GM19043 (cell line): ENCODE measurements around the gene CHST10.
"Not testable (repeated sequence)": the region's sequence is repeated elsewhere in the genome, so short reads cannot be mapped to it uniquely, and the experiment has no call there.

ENCODE experiments used
- ATAC-seq: cut with Tn5 transposase; IDR thresholded peaks from one replicate; pipeline ENCODE4 v1.9.1; 2021; ENCODE audit warnings: low read depth; ENCODE audit not compliant: unreplicated experiment

CHST10 gene, protein sequence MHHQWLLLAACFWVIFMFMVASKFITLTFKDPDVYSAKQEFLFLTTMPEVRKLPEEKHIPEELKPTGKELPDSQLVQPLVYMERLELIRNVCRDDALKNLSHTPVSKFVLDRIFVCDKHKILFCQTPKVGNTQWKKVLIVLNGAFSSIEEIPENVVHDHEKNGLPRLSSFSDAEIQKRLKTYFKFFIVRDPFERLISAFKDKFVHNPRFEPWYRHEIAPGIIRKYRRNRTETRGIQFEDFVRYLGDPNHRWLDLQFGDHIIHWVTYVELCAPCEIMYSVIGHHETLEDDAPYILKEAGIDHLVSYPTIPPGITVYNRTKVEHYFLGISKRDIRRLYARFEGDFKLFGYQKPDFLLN

DNA sequence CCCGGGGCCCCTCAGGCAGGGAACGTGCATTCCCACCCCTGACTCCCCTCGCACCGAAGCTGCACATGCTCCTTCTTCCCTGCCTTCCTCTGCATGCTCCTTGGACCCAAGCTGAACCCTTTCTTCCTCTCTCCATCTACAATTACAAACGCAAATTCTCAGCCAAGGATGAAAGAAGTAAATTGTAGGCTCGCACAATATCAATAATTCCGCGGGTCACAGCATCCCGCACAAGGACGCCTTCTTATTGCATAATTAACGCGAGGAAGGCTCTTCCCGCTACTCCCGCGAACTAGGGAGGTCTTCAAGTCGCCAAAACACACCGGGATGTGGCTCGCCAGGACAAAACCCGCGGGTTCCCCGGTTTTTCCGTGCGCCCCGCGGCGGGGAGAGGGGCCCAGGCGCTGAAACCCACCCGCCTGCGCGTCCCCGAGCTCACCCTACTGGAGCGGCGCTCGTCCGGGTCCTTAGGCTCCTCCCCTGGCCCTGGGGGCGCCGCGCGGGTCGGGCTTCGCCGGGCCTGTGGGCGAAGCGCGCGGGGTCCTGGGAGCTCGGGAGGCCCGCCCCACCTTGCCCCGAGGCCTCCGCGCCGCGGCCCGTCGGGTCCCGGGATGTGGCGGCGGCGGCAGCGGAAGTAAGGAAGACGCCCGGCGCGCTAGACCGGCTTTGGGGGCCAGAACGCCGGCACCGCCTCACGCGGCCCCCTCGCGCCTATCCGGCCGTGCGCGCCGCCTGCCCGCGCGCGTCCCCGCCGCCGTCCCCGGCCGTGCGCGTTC lies at the start of gene CHST10:
TSS of gene CHST10 (minus strand) at position 734 of the 776 bp plus-strand sequence. CDS start 10,993 bp downstream, outside the sequence.
- peak; percentile 79 for ATAC-seq

DNA sequence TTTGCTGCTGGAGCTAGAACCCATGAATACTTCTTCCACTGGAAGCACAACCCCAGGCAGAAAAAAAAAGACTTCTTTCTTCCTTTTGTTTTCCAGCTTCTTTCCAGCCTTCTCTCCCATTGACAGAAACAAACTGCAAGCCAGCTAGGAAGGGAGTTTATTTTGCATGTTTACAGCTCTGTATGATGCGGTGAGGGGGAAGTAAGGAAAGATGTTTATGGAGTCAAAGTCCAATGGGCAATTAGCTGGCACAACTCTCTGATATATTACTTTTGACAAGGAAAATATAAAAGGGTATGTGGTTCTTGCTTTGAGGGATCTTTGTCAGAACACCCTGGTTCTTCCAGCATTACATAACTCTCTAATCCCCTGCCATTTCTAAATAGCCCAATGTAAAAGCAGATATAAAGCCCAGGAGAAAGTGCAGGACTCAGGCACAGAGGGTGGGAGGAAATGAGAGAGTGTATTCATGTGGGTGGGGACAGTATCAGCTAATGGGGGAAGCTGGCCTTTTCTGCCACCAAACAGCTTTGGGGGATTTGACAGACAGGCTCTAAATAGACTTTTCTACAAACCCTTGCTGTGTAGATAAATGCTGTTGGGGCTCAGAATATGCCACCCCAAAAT lies 43.5 kb upstream of the CHST10 start:
- ATAC-seq = no peak

DNA sequence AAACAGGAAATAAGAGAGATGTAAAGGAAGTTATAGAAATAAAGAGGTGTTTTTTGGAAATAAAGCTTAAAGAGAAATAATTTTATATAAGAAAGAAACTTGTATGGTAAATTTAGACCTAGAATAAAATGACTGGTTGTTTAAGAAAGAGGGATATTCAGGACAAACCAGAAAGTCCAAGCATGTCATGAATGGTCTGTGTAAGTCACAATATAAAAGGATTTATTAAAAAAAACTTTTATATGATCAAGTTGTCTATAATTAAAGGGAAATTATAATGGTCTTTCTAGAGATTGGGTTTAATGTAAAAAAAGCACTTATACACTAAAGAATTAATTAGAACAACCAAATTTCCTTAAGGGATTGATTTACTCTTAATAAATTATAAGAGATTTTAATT lies 38.9 kb upstream of the CHST10 start:
- not testable (repeated sequence) for ATAC-seq

DNA sequence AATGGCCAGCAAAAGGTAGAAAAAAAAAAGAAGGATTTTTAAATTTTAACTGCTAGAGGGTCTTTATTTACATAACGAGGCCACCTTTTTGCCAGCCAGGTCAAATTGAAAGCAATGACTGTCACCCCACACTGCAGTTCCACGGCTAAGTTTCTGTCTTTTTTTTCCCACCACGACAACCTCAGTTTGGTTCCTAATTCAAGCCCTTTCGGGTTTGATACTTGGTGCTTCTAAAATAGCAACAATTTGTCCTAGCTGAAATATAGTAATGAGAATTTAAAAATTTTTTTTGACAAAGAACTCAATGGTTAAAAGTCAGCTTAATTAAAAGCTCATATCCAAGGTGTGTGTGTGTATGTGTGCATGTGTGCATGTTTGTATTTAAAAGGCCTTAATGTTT lies 36.4 kb upstream of the CHST10 start:
- no peak for ATAC-seq

DNA sequence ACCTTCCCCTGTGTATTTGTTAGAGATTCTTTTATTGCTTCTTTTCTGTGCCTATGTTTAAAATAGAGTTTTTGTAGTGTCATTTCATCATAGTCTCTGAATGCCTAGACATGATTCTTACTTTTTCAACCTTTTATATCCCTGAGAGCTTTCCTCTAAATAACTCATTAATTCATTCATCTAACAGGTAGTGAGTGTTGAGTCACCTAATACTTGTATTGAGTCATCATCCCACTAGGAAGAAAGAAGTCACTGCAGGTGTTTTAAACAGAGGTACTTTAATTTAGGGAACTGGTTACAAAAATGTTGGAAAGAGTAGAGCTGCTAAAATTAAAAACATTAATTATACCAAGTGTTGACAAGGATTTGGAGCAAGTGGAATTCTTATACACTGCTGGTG lies 34.3 kb upstream of the CHST10 start:
- ATAC-seq = no peak

DNA sequence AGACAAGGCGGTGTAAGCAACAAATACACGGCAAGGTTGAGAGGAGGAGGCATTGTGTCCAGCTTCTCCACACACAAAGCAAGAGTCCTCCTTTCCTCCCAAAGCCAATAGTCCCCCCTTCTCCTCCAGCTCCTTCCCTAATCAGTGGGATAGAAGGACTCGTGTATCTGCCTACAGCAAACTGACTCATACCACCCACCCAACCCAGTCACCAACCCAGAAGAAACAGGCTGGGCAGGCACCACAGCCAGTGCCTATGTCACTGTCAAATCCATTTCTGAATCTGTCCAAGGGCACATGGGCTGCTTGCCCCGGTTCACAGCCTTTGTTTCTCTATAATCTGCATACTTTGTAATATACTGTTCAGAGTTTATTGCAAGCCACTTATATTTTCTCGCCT lies 33.6 kb upstream of the CHST10 start:
- ATAC-seq = no peak

DNA sequence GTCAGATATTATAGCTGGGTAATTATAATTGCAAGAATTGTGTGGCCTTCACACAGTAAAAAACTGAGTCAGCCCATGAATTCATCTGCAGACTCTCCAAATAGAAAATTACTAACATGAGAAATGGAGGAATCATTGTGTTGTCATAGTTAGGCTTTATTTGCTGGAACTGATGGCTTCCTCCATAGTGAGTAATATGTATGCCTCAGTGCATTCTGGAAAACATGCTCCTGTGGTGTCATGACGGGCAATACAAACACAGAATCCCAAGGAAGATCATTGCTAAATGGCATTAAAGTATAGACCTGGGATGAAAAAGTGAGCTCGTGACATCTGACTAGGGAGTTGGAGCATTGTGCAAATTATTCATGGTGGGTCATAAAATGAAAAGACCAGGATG lies 29.2 kb upstream of the CHST10 start:
- no peak for ATAC-seq

DNA sequence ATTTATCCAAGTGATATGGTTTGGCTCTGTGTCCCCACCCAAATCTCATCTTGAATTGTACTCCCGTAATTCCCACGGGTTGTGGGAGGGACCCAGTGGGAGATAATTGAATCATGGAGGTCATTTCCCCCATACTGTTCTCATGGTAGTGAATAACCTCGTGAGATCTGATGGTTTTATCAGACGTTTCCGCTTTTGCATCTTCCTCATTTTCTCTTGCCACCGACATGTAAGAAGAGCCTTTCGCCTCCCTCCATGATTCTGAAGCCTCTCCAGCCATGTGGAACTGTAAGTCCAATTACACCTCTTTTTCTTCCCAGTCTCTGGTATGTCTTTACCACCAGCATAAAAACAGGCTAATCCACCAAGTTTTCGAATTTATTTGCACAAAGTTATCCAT lies 20.3 kb upstream of the CHST10 start:
- no peak for ATAC-seq

DNA sequence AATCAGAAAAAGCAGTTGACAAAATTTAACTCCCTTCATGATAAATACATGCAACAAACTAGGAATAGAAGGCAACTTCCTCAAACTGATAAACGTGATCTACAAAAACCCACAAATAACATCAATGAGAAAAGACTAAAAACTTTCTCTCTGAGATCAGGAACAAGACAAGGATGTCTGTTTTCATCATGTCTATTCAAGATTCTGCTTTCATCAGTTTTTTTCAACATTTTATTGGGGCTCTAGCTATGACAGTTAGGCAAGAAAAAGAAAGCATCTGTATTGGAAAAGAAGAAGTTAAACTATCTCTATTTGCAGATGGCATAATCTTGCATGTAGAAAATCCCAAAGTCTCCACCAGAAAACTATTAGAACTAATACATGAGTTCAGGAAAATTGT lies 12.3 kb upstream of the CHST10 start:
- ATAC-seq = no peak

DNA sequence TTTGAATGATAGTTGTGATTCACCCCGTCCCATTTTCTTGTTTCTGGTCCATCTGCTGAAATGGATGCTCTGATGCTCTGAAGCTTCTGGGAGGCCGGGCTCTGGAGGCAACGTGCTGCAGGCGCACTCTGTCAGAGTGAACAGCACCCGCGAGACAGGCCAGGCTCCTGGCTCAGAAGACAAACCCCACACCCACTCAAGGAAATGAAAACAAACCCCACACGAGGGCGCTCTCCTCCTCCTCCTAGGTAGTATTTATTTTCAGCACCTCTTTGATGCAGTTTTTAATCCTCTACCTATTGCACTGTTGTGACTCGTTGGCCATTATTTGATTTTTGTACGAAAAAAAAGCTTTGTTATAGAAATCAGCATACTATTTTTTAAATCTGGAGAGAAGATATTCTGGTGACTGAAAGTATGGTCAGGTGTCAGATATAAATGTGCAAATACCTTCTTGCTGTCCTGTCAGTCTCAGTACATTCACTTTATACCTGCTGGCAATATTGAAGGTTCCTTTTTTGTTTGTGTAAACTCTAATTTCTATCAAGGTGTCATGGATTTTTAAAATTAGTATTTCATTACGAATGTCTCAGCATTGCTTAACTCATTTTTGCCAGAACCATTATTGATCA lies 10.3 kb upstream of the CHST10 start:
- ATAC-seq = no peak

DNA sequence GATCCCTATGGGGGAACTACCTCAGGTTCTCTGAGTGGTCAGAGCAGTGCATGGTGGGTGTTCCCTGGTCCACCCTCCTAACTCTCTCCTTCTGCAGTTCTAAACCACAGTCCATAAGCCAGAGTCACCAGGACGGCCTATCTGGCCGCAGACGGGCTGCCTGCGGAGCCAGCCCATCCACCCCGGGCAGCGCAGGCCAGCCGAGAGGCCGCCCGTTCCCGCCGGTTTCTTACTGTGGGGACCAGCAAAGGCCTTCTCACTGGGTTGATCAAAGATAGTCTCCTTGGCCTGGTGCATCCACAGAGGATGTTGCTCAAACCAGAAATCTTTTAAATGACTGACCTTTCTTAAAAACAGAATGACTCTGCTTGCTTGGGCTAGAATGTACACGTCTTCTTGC lies 9.6 kb upstream of the CHST10 start:
- no peak for ATAC-seq

DNA sequence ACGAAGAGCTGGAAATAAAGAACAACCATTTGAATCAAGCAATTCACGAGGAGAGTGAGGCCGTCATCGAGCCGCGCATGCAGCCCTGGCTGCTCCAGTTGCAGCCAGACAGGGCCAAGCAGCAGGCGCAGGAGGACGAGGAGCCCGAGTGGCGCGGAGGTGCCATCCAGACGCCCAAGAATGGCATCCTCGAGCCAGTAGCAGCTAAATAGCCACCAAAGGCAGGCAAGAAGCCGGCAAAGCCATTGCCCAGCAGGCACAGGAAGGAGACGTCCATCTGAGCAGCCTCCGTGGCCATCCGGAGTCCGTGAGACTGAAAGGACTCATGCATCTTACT lies 8.9 kb upstream of the CHST10 start:
- no peak for ATAC-seq

DNA sequence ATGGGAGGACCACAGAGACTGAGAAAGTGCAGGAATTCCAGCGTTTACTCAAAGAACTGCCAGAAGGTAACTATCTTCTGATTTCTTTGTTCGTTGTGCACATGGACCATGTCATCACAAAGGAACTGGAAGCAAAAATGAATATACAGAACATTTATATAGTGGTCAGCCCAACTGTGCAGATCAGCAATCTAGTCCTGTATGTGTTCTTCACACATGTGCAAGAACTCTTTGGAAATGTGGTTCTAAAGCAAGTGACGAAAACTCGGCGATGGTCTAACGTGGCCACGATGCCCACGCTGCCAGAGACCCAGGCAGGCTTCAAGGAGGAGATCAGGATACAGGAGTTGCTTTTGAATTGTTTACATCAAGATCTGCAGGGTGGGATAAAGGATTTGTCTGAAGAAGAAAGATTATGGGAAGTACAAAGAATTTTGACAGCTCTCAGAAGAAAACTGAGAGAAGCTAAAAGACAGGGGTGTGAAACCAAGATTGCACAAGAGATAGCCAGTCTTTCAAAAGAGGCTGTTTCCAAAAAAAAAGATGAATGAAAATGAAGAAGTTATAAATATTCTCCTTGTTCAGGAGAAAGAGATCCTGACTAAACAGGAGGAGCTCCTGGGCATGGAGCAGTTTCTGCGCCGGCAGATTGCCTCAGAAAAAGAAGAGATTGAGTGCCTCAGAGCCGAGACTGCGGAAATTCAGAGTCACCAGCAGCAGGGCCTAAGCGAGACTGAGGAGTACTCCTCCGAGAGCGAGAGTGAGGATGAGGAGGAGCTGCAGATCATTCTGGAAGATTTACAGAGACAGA lies 8.3 kb upstream of the CHST10 start:
- ATAC-seq = no peak

DNA sequence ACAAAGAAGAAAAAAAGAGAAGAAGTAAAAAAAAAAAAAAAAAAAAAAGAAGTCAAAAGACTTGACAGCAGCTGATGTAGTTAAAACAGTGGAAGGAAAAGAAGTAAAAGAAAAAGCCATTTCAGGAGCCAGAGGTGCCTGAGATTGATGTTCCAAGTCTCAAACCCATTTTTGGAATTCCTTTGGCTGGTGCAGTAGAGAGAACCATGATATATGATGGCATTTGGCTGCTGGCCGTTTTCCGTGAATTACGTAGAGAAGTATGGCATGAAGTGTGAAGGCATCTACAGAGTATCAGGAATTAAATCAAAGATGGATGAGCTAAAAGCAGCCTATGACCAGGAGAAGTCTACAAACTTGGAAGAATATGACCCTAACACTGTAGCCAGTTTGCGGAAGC lies 7.6 kb upstream of the CHST10 start:
- no peak for ATAC-seq

DNA sequence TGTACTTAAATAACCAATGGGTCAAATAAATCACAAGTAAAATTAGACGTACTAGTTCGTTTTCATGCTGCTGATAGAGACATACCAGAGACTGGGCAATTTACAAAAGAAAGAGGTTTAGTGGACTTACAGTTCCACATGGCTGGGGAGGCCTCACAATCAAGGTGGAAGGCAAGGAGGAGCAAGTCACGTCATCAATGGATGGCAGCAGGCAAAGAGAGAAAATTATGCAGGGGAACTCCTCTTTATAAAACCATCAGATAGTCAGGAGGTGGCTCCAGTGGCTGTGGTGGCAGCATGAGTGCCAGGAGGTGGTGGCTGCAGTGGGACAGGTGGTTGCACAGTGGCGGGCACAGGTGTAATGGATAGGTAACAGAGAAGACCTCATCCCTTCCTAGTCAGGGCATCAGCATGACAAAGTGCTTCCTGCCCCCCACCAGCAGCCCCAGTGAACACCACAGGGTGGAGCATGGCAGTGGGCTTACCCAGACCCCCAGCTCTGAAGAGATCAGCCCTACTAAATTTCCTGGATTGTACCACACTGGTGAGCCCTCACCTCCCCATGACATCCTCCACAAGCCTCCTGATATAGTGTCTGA lies 6.9 kb upstream of the CHST10 start:
- no peak for ATAC-seq

DNA sequence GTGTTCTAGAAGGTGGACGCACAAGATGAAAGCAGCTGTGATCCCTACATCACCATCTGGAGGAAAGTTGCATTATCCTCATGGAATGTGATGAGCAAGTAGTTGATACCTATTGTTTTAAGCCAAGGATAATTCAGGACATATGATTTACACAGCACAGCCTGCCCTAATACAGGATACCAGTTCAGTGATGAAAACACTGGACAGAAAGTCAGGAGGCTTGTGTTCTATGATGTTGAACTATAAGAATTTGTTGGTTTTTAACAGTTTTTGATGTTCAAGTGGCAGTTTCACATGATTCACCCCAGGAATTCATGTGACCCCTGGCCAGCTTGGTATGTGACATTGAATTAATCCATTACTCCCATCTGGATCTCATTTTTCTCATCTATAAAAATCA lies 6.2 kb upstream of the CHST10 start:
- no peak for ATAC-seq

DNA sequence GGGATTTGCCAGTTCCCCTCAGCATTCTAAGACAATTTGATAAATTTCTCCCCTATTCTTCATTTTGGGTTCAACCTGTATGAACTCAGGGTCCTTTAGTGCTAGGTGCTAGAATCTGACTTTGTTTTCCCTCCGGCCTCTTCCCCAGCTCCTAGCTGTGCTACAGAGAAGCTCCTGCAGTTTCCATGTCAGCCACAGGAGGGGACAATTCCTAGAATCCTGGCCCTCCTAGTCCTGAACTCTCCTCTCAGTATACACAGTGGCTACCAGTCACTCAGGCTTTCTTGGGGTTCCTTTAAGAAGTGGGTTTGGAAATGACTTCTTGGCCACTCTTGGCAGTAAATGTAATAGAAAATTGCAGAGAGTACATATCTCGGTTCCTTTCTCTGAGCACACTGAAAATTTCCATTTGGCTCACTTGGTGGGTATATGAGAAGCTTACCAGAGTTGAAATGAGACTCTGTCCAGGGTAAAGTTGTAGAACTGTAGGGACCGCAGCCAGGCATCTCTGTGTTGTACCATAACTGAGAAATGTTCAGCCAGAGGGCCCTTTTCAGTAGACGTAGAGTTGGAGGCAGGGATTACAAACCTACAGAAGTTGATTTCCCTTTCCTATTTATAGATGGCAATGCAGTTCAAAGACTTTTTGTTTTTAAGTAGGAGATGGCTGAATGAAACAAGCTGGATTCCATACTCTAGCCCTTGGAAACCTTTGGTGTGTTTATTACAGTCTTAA lies 5.0 kb upstream of the CHST10 start:
- ATAC-seq = no peak

DNA sequence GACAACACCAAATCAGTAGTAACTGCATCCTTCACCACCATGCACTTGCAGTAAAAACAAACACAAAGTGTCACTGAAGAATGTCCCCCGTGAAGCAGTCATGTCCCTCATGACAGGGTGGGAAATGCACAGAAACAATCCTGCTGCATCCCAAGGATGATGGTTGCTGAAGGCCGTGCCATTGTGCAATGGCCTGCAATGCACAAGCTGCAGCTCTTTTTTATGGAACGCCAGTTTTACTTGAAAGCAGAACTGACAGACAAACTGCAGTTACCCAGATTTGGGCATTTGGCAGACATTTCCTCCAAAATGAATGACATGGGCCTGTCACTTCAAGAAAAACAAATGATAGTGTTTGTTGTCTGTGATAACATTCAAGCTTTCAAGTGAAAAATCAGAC lies 2.4 kb upstream of the CHST10 start:
- no peak for ATAC-seq

DNA sequence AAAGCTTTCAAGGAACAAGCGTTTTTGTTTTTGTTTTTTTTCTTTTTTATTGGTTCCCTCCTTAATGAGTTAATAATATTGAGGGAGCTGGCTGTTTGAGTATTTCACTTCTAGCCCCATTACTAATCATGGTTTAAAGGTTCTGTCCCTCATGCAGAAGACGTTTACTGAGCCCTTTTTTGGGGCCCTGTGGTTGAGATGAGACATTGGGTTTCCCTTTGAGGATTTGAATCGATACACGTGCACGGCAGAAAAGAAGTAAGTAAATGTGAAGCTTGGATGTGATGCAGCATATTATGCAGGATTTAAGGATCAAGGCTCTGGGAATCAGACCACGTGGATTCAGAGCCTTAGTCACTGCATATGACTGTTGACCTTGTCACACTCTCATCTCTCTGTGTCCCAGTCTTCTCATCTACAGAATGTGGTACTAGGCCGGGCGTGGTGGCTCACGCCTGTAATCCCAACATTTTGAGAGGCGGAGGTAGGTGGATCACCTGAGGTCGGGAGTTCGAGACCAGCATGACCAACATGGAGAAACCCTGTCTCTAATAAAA lies 1.0 kb upstream of the CHST10 start:
- no peak for ATAC-seq
